SK-N-MC (cell line): ENCODE results near the gene VEGFC.

Experiments
- DNase-seq: peaks from one replicate; pipeline ENCODE4 v3.0.0-alpha.2; 2011; ENCODE audit warnings: low read depth, low spot score
- H3K27ac ChIP-seq: fragments of 200-600 bp; sonication (generic); 2 replicates; pipeline ENCODE4 v1.5.1; 2016; ENCODE audit warnings: mixed run types
- H3K36me3 ChIP-seq: fragments of 200-600 bp; sonication (generic); 2 replicates; pipeline ENCODE4 v1.6.1; 2017; ENCODE audit warnings: antibody characterized with exemption, low read length, mixed read lengths; ENCODE audit not compliant: insufficient read depth
- H3K4me3 ChIP-seq: fragments of 200-600 bp; sonication (generic); 2 replicates; pipeline ENCODE4 v1.5.1; 2016
- H3K9ac ChIP-seq: fragments of 200-600 bp; sonication (generic); 2 replicates; pipeline ENCODE4 v1.8.0; 2017; ENCODE audit warnings: mixed run types, mixed read lengths; ENCODE audit not compliant: insufficient read length
- H3K9me3 ChIP-seq: fragments of 200-600 bp; sonication (generic); 2 replicates; pipeline ENCODE4 v1.6.1; 2017; ENCODE audit warnings: low read depth, mild to moderate bottlenecking, antibody characterized with exemption, low read length, moderate library complexity, mixed read lengths
- EZH2 ChIP-seq: fragments of 200-600 bp; sonication (generic); IDR thresholded peaks from one replicate; pipeline ENCODE4 v1.6.1; 2017; ENCODE audit warnings: antibody characterized with exemption
- FOXP2 ChIP-seq: optimal IDR thresholded peaks from 2 replicates; pipeline ENCODE3; 2011; ENCODE audit warnings: mild to moderate bottlenecking, moderate library complexity; ENCODE audit not compliant: insufficient read depth; ENCODE audit errors: extremely low read length, control extremely low read depth
- POLR2AphosphoS5 ChIP-seq: IDR thresholded peaks from 2 replicates; pipeline ENCODE4 v1.6.1; 2012; ENCODE audit warnings: mild to moderate bottlenecking, low read depth, low read length, borderline replicate concordance

The VEGFC gene

GRCh38 chr4:176751061-176751460 is 41.7 kb downstream of the VEGFC start:
- Histone ChIP-seq H3K9me3 (no peaks in the 10 kb centered on the region), H3K36me3 (no peaks in the 10 kb centered on the region), H3K9ac (no peak overlapping the region), H3K4me3 (no peak overlapping the region), H3K27ac (no peak overlapping the region)
- no peak for DNase-seq
- no peak for TF ChIP-seq POLR2AphosphoS5
- TF ChIP-seq EZH2 = no peak
- no peak for TF ChIP-seq FOXP2

- no peak overlapping the region for H3K4me3 ChIP-seq
- H3K9me3 ChIP-seq = no peaks in the 10 kb centered on the region
- TF ChIP-seq EZH2 (no peak), POLR2AphosphoS5 (no peak), FOXP2 (no peak)
- no peak overlapping the region for H3K27ac ChIP-seq
- H3K9ac ChIP-seq = no peak overlapping the region
- no peak for DNase-seq
- H3K36me3 ChIP-seq = no peaks in the 10 kb centered on the region
Measured at GRCh38 chr4:176746846-176747245, 45.9 kb downstream of the VEGFC start.

- no peak for DNase-seq
- no peaks in the 10 kb centered on the region for H3K36me3 ChIP-seq
- TF ChIP-seq FOXP2 (no peak), POLR2AphosphoS5 (no peak), EZH2 (no peak)
- no peaks in the 10 kb centered on the region for H3K9me3 ChIP-seq
- no peak overlapping the region for H3K9ac ChIP-seq
- no peak overlapping the region for H3K4me3 ChIP-seq
- H3K27ac ChIP-seq = no peak overlapping the region
Measured at GRCh38 chr4:176745902-176746301, 46.8 kb downstream of the VEGFC start.

- Histone ChIP-seq H3K9me3 (no peaks in the 10 kb centered on the region), H3K27ac (no peak overlapping the region), H3K9ac (no peak overlapping the region), H3K4me3 (no peak overlapping the region), H3K36me3 (no peaks in the 10 kb centered on the region)
- no peak for DNase-seq
- no peak for TF ChIP-seq FOXP2
- TF ChIP-seq EZH2 = no peak
- TF ChIP-seq POLR2AphosphoS5 = no peak
Measured at GRCh38 chr4:176744091-176744490, 48.6 kb downstream of the VEGFC start.

- H3K9me3 ChIP-seq = no peaks in the 10 kb centered on the region
- no peaks in the 10 kb centered on the region for H3K36me3 ChIP-seq
- H3K4me3 ChIP-seq = no peak overlapping the region
- no peak overlapping the region for H3K9ac ChIP-seq
- H3K27ac ChIP-seq = no peak overlapping the region
- no peak for DNase-seq
- no peak for TF ChIP-seq EZH2
- TF ChIP-seq POLR2AphosphoS5 = no peak
- TF ChIP-seq FOXP2 = no peak
Measured at GRCh38 chr4:176742211-176742610, 50.5 kb downstream of the VEGFC start.

GRCh38 chr4:176741253-176741652 is 51.5 kb downstream of the VEGFC start:
- Histone ChIP-seq H3K27ac (no peak overlapping the region), H3K36me3 (no peaks in the 10 kb centered on the region), H3K4me3 (no peak overlapping the region), H3K9ac (no peak overlapping the region), H3K9me3 (no peaks in the 10 kb centered on the region)
- DNase-seq = no peak
- TF ChIP-seq EZH2 (no peak), FOXP2 (no peak), POLR2AphosphoS5 (no peak)

GRCh38 chr4:176735300-176735699 is 57.4 kb downstream of the VEGFC start:
- TF ChIP-seq EZH2 (no peak), POLR2AphosphoS5 (no peak), FOXP2 (no peak)
- Histone ChIP-seq H3K9ac (no peak overlapping the region), H3K9me3 (no peaks in the 10 kb centered on the region), H3K36me3 (no peaks in the 10 kb centered on the region), H3K27ac (no peak overlapping the region), H3K4me3 (no peak overlapping the region)
- DNase-seq = no peak

- Histone ChIP-seq H3K27ac (no peak overlapping the region), H3K9me3 (no peaks in the 10 kb centered on the region), H3K36me3 (no peaks in the 10 kb centered on the region), H3K4me3 (no peak overlapping the region), H3K9ac (no peak overlapping the region)
- no peak for DNase-seq
- TF ChIP-seq POLR2AphosphoS5 = no peak
- no peak for TF ChIP-seq EZH2
- no peak for TF ChIP-seq FOXP2
Measured at GRCh38 chr4:176734461-176734860, 58.3 kb downstream of the VEGFC start.

- no peaks in the 10 kb centered on the region for H3K9me3 ChIP-seq
- H3K9ac ChIP-seq = no peak overlapping the region
- TF ChIP-seq FOXP2 (no peak), EZH2 (no peak), POLR2AphosphoS5 (no peak)
- no peak overlapping the region for H3K4me3 ChIP-seq
- no peaks in the 10 kb centered on the region for H3K36me3 ChIP-seq
- H3K27ac ChIP-seq = no peak overlapping the region
- DNase-seq = no peak
Measured at GRCh38 chr4:176729489-176729888, 63.2 kb downstream of the VEGFC start.

GRCh38 chr4:176726803-176727202 is 65.9 kb downstream of the VEGFC start:
- DNase-seq = no peak
- Histone ChIP-seq H3K27ac (no peak overlapping the region), H3K9me3 (no peaks in the 10 kb centered on the region), H3K36me3 (no peaks in the 10 kb centered on the region), H3K4me3 (no peak overlapping the region), H3K9ac (no peak overlapping the region)
- no peak for TF ChIP-seq FOXP2
- TF ChIP-seq POLR2AphosphoS5 = no peak
- TF ChIP-seq EZH2 = no peak
